Measurements from ENCODE around the gene CDK18. TPM values are rescaled to one million over a fixed set of nuclear protein-coding genes. Genes with fewer than 3 reads are reported as not detected.

CDK18 gene
- total RNA-seq, 1 donor from 2014 or later: 0.18 TPM

DNA sequence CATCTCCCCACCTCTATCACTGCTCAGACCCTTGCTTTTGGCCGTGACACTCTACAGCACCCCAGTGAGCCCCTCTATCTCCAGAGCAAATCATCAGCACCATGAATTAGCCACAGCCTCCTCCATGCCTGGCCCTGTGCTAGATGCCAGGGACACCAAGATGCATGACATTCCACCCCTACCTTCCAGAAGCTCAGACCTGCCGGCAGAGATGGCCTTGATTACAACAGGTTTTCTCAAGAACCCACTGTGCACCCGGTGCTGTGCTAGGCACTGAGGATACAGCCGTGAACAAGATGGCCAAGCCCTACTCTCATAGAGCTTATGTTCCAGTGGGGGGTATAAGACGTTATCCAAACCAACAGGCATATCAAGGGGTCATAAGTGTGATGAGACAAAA, 30.6 kb downstream of the CDK18 start:
- no peak for DNase-seq (ENCODE audit: extremely low read depth, low read depth, low spot score)

DNA sequence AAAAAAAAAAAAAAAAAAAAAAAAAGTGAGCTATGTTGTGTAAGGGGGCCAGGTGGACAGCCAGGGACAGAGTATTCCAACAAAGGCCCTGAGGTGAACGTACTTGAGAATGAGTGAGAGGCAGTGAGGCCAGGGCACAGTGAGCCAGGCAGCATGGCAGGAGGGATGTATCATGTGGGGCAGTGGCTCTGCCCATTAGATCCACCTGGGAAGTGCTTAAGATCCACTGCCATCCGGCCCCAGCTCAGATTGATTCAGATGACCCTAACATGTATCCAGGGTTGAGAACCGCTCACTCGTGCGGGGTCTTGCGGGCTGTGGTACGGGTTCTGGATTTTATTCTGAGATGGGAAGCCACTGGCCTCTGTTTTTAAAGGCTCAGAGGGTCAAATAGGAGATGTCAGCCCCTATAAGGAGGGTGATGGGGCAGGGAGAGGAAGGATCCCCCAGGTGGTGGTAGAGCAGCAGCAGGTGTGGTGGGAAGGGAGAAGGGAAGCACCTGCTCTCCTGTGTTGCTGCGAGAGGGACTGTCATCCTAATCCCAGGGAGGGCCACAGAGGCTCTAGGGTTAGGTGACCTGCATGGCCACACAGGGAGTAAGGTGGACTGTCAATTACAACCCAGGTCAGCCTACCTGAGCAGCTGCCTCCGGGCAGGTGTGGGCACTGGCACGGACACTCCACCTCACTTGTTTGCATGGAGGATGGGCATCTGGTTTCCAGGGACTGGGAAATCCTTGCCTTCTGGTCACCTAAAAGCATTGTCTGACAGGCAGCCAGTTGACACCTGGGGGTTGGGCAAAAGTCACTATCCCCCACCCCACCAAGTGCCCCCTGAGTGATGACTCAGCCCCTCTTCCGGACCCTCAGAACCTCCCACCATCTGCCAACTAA, 31.6 kb downstream of the CDK18 start:
- no peak for DNase-seq (ENCODE audit: extremely low read depth, low read depth, low spot score)

DNA sequence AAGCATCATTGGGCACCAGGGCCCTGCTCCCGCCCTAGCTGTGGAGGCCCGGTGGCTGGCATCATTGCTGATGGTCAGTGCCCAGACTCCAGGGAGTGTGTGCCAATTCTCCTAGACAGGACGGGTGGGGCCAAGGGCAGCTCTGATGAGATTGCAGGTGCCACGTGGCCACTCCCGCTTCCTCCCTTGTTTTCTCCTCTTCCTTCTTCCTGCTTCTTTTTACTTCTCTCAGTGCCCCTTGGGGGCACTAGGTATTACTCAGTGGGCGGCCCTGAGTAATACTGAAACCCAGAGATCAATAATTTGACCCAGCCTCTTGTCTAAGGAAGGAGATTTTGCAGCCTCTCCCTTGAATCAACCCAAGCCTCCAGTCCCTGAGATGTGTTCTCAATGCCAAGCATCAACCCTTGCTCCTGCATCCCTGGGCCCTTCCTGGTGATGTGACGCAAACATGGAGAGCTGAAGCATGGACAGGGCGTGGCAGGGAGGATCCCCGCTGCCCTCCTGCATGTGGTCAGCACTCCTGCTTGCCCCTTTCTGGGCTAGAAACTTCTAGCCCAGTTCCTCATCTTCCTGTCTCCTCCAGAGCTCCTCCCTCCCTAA, 32.4 kb downstream of the CDK18 start:
- no peak for DNase-seq (ENCODE audit: extremely low read depth, low read depth, low spot score)

DNA sequence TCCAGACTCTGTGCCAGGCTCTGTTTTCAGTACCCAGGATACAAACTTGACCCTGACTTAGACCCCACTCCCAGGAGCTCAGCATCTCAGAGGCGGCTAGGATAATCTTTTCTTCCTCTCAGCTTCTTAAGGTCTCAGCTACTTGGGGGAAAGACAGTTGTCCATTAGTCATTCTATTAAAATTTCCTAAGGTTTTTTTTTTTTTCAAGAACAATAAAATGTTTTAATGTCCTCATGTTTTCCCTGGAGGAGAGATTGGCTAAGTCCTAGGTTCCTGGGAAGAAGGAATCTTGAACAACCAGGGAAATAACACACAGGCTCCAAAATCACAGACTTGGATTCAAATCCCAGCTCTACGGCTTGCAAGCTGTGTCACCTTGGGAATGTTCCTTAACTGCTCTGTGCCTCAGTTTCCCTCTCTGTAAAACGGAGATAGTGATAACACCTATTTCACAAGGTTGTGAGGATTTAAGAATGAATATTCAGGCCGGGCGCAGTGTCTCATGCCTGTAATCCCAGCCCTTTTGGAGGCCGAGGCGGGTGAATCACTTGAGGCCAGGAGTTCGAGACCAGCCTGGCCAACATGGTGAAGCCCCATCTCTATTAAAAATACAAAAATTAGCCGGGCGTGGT, 33.0 kb downstream of the CDK18 start:
- no peak for DNase-seq (ENCODE audit: extremely low read depth, low read depth, low spot score)

DNA sequence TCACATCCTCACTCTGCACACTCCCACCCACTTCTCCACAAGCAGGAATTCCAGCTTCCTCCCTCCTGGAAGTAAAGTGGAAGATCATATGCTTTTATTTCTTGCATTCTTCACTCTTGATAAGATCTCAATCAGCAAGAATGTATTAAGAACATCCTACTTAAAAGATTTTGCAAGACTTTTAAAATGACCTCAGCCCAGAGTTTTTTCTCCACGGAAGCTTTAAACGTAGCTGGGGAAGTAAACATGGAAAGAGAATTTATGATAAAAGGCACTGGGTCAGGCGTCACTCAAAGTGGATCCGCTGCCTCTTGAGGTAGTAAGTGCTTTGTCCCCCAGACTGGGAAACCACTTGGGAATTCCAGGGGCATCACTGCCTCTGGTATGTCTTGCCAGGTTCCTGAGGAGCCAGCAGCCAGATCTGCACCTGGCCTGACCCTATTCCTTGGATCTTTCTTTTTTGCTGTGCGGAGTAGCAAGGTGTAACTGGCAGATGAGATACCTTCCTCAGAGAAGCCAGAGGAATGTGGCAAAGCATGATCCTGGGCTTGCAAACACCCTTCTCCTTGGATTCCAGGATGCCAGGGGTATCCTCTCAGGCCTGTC, 33.9 kb downstream of the CDK18 start:
- no peak for DNase-seq (ENCODE audit: extremely low read depth, low read depth, low spot score)

DNA sequence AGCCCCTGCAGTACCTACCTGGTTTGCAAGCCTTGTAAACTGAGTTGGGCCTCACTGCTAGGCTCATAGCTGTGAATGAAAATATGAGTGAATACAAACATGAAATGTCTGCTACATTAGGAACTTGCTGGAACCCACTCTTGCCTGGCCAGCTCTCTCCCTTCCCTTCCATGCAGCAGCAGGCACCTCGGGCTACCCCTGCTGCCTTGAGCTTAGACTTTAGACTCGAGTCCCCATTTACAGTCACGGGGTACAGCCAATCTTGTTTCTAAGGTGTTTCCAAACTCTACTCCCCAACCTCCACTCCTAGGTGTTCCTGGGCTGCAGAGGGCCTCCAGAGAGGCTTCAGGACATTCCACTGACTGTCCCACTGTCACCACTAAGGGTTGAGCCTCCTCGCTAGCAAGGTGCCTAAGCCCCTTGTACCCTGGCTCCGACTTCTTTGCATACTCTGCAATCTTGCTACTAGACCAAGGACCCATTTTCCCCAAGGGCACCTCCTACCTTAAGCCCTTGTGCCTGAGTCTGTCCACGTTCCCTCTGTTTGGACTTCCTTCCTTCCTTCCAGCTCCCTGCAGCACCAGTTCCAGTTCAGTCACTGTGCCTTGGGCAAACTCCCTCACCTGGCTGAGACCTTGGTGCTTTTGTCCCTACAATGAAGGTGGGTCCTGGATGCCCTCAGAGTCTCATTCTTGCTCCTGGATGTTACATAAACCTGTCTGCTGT, 36.9 kb downstream of the CDK18 start:
- no peak for DNase-seq (ENCODE audit: extremely low read depth, low read depth, low spot score)

DNA sequence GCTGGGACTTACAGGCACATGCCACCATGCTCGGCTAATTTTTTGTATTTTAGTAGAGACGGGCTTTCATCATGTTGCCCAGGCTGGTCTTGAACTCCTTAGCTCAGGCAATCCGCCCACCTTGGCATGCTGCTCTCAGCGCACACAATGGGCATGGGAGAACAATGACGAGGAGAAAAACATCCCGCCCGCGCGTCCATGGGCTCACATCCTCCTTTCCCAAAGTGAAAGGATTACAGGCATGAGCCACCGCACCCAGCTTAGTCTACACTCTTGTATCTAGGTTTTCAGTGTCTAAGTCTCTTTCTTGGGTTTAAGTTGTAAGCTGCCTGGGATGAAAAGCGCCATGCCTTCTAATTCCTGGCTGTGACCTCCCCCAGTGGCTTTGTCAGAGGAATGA, 37.9 kb downstream of the CDK18 start:
- no peak for DNase-seq (ENCODE audit: extremely low read depth, low read depth, low spot score)

DNA sequence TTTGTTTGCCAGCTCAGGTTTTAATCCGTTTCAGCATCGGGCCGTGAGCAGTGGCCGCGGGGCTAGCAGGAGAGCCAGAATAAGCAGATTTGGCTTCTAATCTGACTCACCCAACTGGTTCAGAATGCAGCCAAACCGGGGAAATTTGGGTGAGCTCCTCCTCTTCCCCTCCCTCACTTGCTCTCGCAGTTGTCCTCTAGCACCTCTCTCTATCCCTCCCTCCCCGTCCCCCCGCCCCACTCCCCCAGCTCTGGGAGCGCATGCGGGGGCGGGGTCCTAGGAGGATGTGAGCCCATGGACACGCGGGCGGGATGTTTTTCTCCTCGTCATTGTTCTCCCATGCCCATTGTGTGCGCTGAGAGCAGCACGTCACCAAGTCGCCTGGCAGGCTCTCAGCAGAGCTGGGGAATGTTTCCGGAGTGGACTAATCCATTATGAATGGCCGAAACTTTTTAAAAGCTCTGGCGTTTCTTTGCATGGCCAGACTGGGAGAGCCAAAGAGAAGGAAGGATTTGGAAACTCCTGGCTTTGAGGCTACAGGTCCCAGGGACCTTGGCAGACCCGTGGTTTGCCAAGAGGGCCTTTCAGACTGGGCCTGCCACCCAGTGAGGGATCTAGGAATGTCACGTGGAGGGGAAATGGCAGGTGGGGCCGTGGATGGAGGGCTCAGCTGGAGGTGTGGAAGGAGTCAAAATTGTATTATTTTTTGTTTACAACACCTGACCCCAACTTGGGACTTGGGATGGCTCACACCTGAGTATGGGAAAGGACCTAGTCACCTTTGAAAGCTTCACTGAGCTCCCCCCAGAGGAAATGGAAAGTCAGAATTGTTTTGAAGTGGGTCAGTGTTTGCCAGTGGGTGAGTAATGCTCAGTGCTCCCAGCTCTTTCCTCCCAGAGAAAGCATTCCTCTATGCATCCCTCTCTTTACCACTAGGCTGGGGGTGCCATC, 39.2 kb downstream of the CDK18 start:
- DNase-seq (ENCODE audit: extremely low read depth, low read depth, low spot score): peak; percentile 87

DNA sequence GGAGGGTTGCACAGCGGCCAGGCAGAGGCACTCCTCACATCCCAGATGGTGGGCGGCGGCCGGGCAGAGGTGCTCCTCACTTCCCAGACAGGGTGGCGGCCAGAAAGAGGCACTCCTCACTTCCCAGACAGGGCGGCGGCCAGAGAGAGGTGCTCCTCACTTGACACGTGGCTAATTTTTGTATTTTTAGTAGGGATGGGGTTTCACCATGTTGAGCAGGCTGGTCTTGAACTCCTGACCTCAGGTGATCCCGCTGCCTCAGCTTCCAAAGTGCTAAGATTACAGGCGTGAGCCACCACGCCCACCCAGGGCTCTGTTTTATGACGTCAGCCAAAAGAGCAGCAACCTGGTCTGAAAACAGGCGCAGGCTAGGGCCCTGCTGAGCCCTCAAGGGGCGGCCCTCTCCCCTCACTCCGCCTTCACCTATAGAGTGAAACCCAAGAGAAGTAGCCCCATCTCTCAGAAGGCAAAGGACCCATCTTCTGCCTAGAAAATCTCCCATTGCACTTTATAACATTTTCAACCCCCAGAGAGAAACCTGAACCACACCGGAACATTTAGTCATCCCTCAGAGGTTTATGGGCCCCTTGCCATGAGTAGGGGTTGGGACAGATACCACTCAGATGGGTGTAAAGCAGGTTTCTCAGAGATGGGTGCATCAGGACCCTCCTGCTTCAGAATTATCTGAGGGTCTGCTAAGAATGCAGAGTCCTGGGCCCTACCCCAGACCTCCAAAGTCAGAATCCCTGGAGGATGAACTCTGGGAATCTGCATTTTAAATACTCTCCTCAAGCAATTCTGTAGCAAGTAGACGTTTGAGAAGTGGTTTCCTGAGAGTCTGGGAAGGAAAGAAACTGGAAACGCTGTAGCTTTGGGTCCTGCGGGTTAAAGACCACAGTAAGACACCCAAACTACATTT, 40.8 kb downstream of the CDK18 start:
- no peak for DNase-seq (ENCODE audit: extremely low read depth, low read depth, low spot score)

DNA sequence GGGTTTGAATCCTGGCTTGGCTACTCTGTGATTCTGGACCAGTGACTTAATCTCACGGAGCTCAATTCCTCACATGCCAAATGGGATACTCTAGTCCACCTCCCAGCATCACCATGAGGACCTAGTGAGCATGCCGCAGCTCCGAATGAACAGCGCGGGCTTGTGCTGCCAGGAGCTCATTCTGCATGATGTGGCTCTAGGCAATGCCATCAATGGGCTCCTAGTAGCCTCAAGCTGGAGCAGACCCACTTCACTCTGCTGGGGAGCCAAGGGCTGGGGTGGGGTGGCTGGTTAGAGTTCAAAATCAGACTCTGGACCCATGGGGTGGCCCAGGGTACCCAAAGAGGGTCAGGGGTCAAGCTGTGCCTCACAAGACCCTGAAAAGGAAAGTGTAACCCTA, 41.5 kb downstream of the CDK18 start:
- DNase-seq (ENCODE audit: extremely low read depth, low read depth, low spot score): no peak

DNA sequence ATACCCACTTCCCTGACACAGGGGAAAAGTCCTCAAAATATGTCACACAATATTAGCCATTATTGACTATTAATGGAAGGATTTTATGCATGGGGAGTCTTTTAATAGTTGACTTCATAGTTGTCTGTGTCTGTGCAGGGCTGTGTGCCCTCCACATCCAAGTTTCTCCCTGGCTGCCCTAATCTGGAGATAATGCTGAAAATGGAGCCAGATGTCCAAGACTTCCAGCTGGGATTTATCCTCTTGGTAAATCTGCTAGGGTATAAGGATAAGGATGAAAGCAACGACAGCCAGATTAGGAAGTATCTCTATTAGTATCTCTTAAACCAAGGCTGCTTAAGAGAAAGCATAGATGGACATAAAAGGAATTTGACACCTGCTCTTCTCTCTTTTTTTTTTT, 42.1 kb downstream of the CDK18 start:
- no peak for DNase-seq (ENCODE audit: extremely low read depth, low read depth, low spot score)

DNA sequence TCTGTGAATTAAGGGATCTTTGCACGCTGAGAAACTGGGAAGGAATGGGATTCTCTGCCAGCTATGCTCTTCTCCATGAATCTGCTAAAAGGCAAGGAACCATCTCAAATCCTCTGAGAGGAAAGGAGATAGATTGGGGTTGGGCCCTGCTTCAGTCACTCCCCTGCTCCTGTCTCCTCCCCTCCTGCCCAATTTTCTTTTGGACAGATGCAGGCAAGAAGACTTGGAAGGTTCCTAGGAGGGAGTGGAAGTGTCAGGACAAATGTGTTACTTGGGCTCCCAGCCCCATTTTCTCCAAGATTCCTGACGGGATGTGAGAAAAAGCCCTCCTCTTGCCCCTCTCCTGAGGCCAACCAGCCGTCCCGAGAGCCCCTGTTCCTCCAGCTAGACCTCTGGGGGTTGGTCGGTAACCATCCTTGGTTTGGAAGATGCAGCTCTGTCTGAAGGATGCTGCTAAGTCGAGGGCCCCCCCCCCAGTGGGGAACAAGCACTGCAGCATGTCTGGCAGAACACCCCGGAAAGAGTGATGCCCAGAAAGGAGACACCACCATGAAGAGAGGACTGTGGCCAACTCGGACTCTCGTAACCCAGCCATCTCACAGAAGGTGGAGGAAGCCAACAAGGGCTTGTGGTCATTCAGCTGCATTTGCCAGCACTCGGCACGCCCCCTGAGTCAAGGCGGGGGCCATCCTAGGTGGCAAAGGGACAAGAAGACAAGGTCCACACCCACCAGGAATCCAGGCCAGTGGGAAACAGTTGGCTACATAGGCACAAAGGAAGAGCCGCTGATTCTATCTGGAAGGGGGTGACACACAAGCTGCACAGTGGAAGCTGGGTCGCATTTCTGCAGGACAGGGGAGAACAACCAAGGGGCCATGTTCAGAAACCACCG, 43.7 kb downstream of the CDK18 start:
- DNase-seq (ENCODE audit: extremely low read depth, low read depth, low spot score): no peak

DNA sequence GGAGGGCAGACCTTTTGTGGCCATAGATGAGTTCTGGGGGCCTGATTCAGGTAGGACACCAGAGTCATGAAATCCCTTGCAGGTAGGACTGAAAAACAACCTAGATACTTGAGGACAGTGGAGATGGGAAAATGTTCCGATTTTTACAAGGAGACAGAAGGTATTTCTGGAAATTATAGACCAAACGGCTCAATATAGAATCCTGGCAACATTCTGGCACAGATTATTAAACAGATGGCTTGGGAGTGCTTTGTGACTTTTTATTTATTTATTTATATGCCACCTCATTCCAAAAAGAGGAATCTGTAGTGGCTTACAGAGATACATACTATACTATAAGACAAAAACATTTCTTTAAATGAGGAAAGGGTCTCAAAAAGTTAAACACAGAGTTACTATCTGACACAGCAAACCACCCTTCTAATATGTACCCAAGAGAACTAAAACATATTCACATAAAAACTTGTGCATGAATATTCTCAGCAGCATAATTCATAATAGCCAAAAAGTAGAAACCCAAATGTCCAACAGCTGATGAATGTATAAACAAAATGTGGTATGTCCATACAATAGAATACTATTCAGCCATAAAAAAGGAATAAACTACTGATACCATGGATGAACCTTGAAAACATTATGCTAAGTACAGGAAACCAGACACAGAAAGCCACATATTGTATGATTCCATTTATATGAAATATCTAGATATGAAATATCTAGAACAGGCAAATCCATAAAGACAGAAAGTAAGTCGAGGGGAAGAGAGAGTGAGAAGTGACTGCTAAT, 49.8 kb downstream of the CDK18 start:
- no peak for DNase-seq (ENCODE audit: extremely low read depth, low read depth, low spot score)

DNA sequence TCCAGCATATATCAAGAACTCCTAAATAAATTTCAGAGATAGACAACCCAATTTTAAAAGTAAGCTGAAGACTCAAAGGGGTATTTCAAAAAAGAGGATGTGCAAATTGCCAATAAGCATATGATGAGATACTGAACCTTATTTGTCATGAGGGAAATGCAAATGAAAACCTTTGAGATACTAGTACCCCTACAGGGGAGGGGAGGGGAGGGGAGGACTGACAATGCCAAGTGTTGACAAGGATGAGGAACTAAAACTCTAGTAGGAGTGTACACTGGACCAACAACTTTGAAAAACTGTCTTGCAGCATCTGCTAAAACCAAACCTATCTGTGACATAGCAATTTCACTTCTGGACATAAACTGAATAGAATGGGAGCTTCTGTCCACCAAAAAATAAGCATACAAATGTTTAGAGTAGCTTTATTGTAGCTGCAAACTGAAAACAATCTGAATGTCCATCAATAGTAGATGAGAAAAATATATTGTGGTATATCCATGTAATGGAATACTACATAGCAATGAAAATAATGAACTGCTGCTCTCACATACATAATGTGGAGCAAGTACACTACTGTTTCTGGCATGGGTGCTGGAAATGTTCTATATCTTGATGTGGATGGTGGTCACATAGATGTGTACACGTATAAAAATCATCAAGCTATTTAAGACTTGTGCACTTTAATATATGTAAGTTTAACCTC, 57.2 kb downstream of the CDK18 start:
- no peak for DNase-seq (ENCODE audit: extremely low read depth, low read depth, low spot score)

DNA sequence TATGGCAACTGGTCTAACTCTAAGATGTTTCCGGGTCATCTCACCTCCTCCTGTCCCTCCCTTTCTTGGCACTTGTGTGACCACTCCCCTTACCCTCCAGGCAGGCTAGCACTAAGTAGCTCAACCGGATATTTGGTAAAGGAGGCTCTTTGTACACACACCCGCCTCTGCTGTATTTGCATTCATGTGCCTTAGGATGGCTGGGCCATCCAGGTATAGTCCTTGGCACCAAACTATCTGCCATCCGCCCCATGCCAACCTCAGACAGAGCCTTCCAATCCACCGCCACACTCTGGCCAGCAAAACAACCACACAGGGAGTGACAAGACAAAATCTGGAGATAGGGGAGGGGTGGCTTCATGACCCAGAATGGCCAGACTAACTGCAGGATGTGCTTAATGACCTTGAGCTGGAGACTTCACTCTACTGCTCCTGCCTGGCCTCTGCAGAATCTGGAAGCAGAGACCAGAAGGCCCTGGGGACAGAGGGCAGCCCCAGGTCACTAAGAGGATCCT, 59.5 kb downstream of the CDK18 start:
- no peak for DNase-seq (ENCODE audit: extremely low read depth, low read depth, low spot score)

DNA sequence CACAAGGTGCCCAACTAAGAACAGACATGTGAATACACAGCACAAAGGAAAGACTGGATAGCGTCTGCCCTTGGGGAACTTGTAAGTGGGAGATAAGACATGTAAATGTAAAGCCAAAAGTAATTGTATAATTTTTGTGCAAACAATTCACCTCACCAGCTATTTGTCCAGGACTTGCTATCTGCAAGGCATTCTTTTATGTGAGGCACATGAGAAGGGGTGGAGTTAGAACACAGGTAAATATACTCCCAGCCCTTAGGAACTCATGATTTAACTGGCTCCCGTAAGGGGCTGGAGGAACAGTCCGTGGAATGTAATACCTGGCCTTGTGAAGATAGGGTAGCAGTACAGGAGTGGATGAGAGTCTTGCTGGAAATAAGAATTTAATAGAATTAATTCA, 61.3 kb downstream of the CDK18 start:
- DNase-seq (ENCODE audit: extremely low read depth, low read depth, low spot score): no peak
